NCI-H187 treated with DMSO at 0.1 percent for 48 hours (cell line): Measurements from ENCODE around the gene CHRNA10.
"Not testable (repeated sequence)": the region's sequence is repeated elsewhere in the genome, so short reads cannot be mapped to it uniquely, and the experiment has no call there.

Source experiments
- DNase-seq: peaks from one replicate; lab custom pipeline; 2025; lab: John Stamatoyannopoulos, UW

Gene CHRNA10

DNA sequence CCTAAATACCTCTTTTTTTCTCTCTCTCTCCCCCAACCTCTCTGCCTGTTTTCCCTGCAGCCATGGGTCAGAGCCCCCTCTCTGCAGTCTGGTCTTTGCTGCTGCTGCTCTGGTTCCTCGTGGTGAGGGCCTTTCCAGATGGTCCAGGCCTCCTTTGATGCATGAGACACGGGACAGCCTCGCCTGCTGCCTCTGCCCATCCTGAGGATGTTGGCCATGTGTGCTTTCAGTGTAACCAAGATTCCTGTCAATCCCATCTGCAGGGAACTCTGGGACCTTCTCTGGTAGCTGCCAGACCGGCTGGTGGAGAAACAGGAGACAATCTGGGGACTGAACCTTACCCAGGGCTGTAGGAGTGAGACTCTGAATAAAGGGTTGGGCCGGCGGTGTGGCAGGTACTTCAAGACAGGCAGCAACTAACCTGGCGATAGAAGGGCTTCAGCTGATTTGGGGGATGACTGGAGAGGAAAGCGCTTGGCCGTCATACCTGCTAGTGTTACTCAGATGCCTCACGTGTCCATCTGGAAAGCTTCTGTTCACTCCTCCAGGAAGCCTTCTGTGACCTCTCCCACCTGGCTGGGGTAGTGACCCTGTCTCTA lies 7.1 kb downstream of the CHRNA10 start:
- DNase-seq, result no peak

DNA sequence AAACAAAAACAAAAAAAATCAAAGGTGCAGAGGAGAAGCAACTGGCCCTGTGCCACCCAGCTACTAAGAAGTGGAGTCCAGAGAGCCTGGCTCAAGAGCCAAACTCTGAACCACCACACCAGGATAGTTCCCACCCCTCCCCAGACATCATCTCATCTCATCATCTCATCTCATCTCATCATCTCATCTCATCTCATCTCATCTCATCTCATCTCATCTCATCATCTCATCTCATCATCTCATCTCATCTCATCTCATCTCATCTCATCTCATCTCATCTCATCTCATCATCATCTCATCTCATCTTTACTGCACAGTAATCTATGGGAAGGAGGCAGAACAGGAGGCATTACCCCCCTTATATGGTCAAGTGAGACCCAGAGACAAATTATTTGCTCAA lies 8.3 kb downstream of the CHRNA10 start:
- no peak for DNase-seq

DNA sequence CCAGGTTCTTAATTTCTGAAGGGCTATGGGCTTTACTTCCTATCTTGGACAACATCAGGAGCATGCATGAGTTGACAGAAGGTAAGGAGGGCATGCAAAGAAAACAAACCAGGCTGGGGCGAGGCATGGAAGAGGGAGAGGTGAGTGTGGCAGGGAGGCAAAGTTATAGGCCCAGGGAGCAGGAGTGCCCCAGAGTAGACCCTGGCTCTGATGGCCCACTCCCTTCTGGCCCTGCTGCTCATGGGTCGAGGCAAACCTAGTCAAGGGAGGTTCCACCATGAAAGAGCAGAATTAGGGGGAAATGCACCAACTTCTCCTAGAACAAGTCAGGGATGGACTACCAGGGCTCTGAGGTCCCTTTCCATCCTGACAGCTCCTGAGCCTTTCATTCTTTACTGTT lies 10.2 kb downstream of the CHRNA10 start:
- DNase-seq, result no peak

DNA sequence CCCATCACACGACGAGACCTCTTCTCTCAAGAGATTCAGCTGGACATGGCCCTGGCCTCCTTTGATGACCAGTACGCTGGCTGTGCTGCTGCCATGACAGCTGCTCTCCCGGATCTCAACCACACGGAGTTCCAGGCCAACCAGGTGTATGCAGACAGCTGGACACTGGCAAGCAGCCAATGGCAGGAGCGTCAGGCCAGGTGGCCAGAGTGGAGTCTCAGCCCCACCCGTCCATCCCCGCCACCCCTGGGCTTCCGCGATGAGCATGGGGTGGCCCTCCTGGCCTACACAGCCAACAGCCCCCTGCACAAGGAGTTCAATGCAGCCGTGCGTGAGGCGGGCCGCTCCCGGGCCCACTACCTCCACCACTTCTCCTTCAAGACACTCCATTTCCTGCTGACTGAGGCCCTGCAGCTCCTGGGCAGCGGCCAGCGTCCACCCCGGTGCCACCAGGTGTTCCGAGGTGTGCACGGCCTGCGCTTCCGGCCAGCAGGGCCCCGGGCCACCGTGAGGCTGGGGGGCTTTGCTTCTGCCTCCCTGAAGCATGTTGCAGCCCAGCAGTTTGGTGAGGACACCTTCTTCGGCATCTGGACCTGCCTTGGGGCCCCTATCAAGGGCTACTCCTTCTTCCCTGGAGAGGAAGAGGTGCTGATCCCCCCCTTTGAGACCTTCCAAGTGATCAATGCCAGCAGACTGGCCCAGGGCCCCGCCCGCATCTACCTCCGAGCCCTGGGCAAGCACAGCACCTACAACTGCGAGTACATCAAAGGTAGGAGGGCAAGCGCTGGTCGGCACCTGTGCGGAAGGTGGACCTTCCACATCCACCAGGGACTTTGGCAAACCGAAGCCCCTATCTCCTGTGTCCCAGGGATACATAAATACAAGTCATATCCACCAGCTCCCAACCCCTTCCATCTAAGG lies 11.3 kb downstream of the CHRNA10 start:
- DNase-seq, result no peak

DNA sequence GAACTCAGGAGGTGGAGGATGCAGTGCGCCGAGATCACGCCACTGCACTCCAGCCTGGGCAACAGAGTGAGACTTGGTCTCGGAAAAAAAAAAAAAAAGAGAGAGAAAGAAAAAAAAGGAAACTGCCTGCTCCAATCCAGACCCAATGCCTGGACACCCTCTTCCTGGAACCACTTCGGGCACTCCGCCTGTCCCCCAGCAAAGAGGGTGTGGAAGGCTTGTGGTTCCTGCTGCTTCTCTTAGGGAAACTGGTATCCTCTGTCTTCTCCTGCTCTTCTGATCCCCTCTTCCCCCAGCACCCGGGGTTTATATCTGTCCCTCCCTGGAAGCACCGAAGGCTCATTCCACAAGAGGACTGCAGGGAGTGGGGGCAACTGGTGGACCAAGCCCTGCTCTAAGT lies 12.9 kb downstream of the CHRNA10 start:
- no peak for DNase-seq

DNA sequence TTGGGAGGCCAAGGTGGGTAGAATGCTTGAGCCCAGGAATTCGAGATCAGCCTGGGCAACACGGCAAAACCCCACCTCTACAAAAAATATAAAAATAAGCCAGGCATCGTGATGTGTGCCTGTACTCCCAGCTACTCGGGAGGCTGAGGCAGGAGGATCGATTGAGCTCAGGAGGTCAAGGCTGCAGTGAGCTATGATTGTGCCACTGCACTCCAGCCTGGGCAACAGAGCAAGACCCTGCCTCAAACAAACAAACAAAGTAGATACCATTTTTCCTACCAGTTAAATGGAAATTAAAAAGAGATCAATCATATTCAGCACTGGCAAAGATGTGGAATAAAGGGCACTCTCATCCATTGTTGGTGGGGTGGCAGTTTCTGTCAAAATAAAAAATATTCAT lies 13.9 kb downstream of the CHRNA10 start:
- DNase-seq, result not testable (repeated sequence)

DNA sequence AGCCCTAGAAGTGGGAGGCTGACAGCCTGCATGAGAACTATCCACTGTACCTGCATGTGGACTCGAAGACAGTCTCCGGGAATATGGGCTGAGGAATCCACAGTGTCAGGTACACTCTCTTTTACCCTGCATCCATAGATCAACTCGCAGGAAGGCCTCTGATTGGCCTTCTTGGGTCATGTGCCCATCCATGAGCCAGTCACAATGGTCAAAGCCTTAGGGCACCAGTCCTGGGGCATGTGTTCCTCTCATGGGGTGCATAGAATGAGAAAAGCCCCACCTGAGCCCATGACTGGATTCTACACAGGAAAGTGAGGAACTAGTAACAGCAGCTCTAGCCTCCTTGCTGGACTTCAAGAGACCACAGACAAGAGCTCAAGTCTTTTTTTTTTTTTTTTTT lies 15.6 kb downstream of the CHRNA10 start:
- DNase-seq, result no peak

DNA sequence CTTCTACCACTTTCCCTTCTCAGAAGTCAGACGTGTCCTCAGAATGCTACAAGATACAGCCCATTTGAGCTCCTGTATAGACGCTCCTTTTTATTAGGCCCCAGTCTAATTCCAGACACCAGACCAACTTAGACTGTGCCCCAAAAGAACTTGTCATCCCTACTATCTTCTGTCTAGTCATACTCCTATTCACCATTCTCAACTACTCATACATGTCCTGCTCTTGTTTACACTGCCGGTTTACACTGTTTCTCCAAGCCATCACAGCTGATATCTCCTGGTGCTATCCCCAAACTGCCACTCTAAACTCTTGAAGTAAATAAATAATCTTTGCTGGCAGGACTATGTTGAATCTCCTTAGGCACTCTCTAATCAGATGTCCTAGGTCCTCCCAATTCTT lies 18.7 kb downstream of the CHRNA10 start:
- DNase-seq, result not testable (repeated sequence)

DNA sequence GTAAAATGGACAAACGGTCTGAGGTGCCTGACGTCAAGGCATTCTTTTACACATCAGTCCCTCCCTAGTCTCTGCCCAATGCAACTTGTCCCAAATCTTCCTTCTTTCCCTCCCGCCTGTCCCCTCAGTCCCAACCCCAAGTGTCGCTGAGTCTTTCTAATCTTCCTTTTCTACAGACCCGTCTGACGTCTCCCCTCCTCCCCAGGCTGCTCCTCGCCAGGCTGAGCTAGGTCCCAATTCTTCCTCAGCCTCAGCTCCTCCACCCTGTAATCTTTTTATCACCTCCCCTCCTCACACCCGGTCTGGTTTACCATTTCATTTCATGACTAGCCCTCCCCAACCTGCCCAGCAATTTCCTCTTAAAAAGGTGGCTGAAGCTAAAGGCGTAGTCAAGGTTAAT lies 21.8 kb downstream of the CHRNA10 start:
- DNase-seq, result not testable (repeated sequence)

DNA sequence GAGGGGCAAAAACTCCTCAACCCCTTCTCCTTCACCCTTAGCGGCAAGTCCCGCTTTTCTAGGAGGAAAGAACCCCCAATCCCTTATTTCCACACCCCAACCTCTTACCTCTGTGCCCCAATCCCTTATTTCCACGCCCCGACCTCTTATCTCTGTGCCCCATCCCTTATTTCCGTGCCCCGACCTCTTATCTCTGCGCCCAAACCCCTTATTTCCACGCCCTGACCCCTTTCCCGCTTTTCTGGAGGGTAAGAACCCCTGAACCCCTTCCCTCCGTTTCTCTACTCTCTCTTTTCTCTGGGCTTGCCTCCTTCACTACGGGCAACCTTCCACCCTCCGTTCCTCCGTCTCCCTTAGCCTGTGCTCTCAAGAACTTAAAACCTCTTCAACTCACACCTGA lies 22.3 kb downstream of the CHRNA10 start:
- DNase-seq, result not testable (repeated sequence)

DNA sequence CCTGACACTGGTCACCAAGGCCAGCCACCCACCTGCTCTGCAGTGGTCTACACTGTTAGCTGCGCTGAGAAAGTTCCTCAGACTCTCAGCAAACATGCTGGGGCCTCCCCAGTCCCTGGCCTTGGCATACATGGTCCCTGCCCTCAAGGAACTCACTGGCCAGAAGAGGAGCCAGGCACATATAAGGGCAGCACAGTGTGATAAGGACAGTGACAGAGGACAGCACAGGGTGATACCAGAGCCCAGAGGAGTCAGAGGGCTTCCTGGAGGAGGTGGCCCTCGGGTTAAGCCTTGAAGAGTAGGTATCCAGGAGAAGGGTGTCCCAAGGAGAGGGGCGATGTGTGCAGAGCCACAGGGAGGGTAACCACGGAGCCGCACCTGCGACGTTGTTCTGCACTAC lies 25.6 kb downstream of the CHRNA10 start:
- no peak for DNase-seq

DNA sequence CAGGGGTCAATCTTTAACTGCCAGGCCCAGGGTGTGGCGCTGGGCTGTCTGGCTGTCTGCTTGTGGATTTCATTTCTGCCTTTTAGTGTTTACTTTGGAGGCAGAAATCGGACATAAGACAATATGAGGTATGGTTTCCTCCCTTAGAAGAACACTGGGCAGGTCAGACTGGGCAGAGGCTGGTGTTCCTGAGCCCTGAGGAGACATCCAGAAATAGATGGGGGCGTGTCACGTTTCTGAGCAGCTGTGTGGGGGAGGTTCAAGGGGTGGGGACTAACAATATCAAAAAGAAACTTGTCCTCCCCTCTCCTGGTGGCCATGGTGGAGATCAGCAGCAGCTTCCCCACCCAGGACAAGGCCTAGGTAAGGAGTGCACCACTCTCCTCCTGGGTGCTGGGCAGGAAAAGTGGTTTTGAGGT lies 26.4 kb downstream of the CHRNA10 start, which contains the start of gene ART1:
ART1 (plus strand) TSS at position 312 of the 419 bp plus-strand sequence. CDS start 14,086 bp downstream, outside the sequence.
- DNase-seq, result no peak

DNA sequence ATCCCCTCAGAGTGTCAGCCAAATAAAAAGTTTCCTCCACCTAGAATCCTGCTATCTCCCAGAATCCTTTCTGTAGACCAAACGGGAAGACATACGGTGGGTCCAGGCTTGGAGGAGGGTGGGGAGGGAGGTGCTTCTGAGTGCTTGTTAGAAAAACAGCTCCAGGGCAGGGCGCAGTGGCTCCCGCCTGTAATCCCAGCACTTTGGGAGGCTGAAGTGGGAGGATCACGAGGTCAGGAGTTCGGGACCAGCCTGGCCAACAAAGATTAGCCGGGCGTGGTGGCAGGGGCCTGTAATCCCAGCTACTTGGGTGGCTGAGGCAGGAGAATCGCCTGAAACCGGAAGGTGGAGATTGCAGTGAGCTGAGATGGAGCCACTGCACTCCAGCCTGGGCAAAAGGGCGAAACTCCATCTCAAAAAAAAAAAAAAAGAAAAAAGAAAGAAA lies 28.1 kb downstream of the CHRNA10 start:
- not testable (repeated sequence) for DNase-seq

DNA sequence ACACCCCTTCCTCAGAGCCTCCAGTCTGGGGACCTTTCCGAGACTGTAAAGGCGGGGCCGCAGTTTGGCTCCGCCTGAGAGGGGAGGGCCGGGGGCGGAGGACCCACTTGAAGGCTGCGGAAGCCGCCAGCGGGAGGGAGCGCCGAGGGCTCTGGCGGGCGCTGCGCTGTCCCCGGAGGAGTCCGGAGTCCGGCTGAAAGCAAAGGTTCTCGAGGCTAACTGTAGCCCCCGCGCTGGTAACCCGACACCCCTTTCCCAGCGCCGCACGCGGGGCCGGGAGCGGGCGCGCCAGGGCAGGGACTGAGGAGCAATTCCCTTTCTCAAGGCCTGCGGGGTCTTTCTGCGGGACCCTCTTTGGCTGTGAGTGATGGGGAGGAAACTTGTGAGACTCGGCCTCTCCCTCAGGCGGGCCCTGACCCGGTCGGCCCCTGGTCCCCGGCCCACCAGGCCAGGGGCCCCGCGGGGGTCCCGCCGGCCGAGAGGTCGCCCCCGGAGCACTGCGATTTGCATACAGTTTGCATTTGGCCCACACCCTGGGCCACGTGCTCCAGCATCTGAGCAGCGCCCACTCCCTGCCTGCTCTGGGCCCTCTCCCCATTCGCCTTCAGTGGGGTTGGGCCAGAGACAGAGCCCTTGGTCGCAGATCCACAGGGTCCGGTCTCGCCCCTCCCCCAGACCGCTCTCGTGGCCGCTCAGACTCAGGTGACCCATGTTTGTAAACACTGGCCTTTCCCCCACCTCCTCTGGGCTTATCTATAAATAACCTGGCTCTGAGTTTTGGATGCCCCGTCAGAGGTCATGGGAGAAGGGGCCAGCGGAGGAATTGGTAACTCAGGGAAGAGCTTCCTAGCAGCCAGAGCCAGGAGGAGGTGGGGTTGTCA lies 28.9 kb downstream of the CHRNA10 start:
- DNase-seq, result no peak

DNA sequence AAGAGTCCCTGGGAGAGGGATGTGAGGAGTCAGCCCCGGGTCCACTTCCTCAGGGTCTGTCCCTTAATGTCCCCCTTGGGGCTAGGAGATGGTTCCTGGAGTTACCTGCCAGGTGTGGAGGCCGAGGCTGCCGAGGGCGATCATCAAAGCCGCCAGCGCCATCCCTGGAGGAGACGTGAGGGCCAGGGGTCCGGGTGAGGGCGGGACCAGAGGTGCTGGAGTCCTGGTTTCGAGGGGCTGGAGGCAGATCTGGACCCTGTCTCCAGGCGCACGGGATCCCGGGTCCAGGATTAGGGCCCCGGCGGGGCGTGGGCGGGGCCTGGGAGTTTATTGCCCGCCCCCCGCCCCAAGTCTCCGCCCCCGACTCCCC lies 29.5 kb downstream of the CHRNA10 start, which contains the start of gene ART5:
ART5 (minus strand) TSS at position 292 of the 370 bp plus-strand sequence; CDS start at position 162, 130 bp downstream.
- no peak for DNase-seq

DNA sequence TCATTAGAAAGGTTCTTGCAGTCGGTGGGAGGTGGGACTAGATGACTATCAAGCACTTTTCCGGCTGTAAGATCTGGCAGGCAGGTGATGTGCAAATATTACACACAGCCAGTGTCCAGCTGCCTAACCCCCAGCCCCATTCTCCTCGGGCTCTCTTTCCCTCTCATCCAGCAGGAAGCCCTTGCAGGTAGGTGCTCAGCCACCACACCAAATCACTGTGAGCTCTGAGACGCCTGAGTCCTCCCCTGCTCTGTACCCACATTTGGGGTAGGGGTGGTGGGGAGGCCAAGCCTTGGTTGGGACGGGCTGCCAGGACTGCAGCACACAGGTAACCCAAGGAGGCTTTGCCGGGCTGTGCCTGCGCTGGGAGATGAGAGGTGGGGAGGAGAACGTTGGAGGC lies 30.0 kb downstream of the CHRNA10 start:
- DNase-seq, result no peak

DNA sequence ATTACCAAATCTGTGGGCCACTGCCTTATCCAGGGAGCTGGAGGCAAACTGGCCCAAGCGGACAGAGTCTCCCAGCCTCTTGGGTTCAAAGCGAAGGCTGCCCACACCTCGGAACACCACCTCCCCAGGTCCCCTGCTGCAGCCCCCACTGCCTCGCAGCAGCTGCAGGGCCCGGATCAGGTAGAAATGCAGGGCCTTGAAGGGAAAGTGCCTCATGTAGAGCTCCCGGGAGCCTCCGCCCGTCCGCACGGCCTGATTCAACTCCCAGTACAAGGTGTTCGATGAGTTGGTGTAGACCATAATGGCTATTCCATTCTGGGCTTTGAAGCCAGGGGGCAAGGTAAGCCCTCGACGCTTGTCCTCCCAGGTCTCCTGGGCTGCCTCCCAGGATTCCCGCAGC lies 31.3 kb downstream of the CHRNA10 start:
- DNase-seq, result no peak

DNA sequence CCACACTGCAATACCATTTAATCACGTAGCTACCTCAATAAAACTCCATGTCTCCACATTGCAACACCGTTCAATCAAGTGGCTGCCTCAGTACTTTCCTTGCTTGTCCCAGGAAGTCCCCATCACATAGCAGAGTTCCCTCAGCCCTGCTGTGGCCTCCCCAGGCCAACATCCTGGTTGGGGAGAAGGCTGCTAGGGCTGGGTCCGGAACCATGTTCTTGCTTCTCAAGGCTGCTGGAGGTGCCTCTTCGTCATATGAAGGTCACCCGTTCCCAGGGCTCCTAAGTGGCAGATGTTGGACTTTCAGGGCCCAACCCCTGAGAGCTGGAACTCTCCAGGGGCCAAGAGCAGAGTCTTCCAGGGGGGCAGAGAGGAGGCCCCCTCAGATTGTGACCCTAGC lies 32.7 kb downstream of the CHRNA10 start:
- no peak for DNase-seq

DNA sequence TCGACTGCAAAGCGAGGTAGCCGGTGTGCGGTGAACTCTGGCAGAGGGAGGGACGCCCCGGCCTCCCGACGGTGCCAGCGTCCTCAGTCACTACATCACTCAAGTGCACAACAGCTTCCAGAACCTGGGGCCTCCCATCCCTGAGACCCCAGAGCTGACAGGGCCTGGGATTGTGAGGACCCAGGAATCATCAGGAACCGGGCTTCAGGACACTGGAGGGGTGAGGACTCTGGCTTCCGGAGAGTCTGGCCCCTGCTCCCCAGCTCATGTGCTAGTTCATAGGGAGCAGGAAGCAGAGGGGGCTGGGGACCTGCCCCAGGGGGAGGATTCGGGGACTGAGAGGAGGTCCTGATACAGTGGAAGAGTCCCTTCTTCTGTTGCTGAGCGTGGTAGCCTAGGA lies 34.0 kb downstream of the CHRNA10 start:
- DNase-seq, result no peak

DNA sequence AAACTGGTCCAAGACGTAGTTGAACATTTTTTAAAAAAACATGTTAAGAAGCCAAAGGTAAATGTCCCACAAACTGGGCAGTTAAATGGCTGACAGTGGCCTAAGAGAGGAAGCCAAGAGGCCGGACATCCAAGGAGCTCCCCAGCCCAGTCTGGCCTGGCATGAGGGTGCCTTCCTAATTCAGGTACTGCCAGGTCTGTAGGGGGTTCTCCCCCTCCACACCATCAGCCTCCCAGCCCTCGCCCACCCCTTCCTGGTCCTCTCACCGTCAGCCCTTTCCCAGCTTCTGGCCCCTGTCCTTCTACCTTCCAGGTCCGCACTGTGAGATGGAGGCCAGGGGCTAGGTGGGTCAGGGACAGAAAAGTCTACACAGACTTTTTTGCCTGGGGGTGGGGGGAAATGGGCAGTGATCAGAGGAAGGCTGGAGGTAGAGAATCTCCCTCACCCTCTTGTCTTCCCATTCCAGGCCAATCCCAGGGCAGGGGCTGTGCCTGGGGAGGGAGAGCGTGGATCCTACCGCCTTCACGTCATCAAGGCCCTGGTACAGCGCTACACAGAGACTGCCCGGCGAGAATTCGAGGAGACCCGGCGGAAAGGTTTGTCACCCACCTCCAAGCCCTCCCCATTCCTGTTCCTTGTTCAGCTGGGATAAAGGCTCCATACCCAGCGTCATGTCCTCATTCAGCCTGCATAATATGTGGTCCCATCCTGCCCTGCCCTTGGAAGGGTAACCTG lies 35.4 kb downstream of the CHRNA10 start:
- no peak for DNase-seq

DNA sequence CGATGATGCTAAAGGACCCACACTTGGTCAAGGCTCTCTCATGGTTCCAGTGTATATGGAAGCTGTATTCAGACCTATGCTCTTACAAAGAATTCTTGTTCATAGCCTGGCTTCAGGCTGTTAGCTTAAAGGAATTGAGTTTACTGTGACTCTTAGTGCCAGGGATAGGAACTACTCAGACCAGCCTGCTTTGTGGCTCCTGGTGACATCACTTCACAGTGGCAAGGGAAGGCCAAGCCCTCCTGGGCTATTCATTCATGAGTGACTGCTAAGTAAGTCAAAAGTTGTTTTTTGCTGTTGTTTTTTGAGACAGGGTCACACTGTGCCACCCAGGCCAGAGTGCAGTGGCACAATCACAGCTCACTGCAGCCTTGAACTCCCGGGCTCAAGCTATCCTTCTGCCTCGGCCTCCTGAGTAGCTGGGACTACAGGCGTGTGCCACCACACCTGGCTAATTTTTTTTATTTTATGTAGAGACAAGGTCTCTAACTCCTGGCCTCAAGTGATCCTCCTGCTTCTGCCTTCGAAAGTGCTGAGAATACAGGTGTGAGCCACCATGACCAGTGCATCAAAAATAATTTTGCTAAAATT lies 39.0 kb downstream of the CHRNA10 start:
- no peak for DNase-seq
